Caco-2 (cell line): ENCODE measurements around the gene SSH2. TPM values are rescaled to one million over a fixed set of nuclear protein-coding genes. Genes with fewer than 3 reads are reported as not detected.

ENCODE experiments used
- BruUV-seq: library from RNA; stranded (reverse); fragments of 400-500 nt; replicated peaks from 2 replicates; lab custom pipeline; 2021; lab: Mats Ljungman, UMichigan
- CTCF ChIA-PET: fragments of 300-600 bp; sonication (Branson Sonifier 250); formaldehyde crosslinking; loops from one replicate; lab custom pipeline; 2022; ENCODE audit warnings: antibody characterized with exemption; lab: Charles Lee
- POLR2A ChIA-PET: fragments of 300-600 bp; sonication (Branson Sonifier 250); formaldehyde crosslinking; loops from one replicate; lab custom pipeline; 2022; ENCODE audit warnings: antibody characterized with exemption; lab: Charles Lee
- DNase-seq, 2 experiments: peaks; one replicate each; pipeline versions ENCODE4 v3.0.0 to v3.0.0-alpha.2; 2020 to 2022
- H3K27me3 ChIP-seq: replicated peaks from 2 replicates; pipeline ENCODE4 v1.6.0; 2011; ENCODE audit warnings: low read length; ENCODE audit not compliant: control insufficient read depth, insufficient read depth
- H3K36me3 ChIP-seq: 2 replicates; pipeline ENCODE4 v1.5.1; 2011; ENCODE audit warnings: low read length; ENCODE audit not compliant: control insufficient read depth, insufficient read depth
- H3K4me1 ChIP-seq: fragments of 250-450 bp; sonication (Bioruptor Pico); 2 replicates; pipeline ENCODE4 v1.5.1; 2020; ENCODE audit warnings: mild to moderate bottlenecking
- H3K4me3 ChIP-seq: 2 replicates; pipeline ENCODE4 v1.5.1; 2011; ENCODE audit warnings: low read depth, mild to moderate bottlenecking, control low read depth, low read length
- H3K9me3 ChIP-seq: fragments of 250-450 bp; sonication (Bioruptor Pico); 2 replicates; pipeline ENCODE4 v1.5.1; 2020; ENCODE audit warnings: mild to moderate bottlenecking, moderate library complexity
- H3K27ac Mint-ChIP-seq: one replicate; pipeline ENCODE4 v1.8.0; 2022; ENCODE audit warnings: mixed read lengths; ENCODE audit not compliant: unreplicated experiment
- H3K27me3 Mint-ChIP-seq: one replicate; pipeline ENCODE4 v1.8.0; 2022; ENCODE audit warnings: mixed read lengths; ENCODE audit not compliant: insufficient read depth, unreplicated experiment
- H3K36me3 Mint-ChIP-seq: one replicate; pipeline ENCODE4 v1.8.0; 2022; ENCODE audit warnings: mild to moderate bottlenecking, mixed read lengths; ENCODE audit not compliant: insufficient read depth, unreplicated experiment
- H3K4me1 Mint-ChIP-seq: one replicate; pipeline ENCODE4 v1.8.0; 2022; ENCODE audit warnings: low read depth, mixed read lengths; ENCODE audit not compliant: unreplicated experiment
- H3K4me3 Mint-ChIP-seq: one replicate; pipeline ENCODE4 v1.8.0; 2022; ENCODE audit warnings: mild to moderate bottlenecking, moderate library complexity, mixed read lengths; ENCODE audit not compliant: unreplicated experiment
- H3K9me3 Mint-ChIP-seq: one replicate; pipeline ENCODE4 v1.8.0; 2022; ENCODE audit warnings: mixed read lengths; ENCODE audit not compliant: unreplicated experiment
- intact Hi-C: fragments of 100-400 bp; cut with micrococcal nuclease; formaldehyde crosslinking; loops from one replicate; pipeline ENCODE4 v1.10.0; 2022; ENCODE audit not compliant: unreplicated experiment
- total RNA-seq: library from RNA; stranded (reverse); gene quantifications from 2 replicates; pipeline ENCODE4 v1.2.3, GENCODE V29; 2022
- TF ChIP-seq, protein P1 (sequence below), 2 experiments: fragments of 200-600 bp in 1 of 2; IDR thresholded peaks; 1 replicate in 1 of 2; 2 replicates in 1 of 2; pipeline versions ENCODE4 v1.5.1 to v1.8.0; 2011 to 2022; ENCODE audit warnings: antibody characterized with exemption in 1 of 2, control low read depth in 1 of 2, inconsistent platforms in 1 of 2, low read depth in 1 of 2, low read length in 1 of 2, mild to moderate bottlenecking in 1 of 2, moderate library complexity in 1 of 2; ENCODE audit not compliant: insufficient read depth in 1 of 2, severe bottlenecking in 1 of 2, unreplicated experiment in 1 of 2

Gene SSH2
- total RNA-seq, 1 experiment from 2014 or later: 48.2 TPM

GRCh38 chr17:29746669-29747068 is 183.4 kb downstream of the SSH2 start:
- no TSS peak for BruUV-seq
- H3K4me3 ChIP-seq: no peak overlapping the region
- peaks cover 22% of the 10 kb centered on the region for H3K36me3 Mint-ChIP-seq
- no peak overlapping the region for H3K27ac Mint-ChIP-seq
- no peaks in the 10 kb centered on the region for H3K27me3 ChIP-seq
- CTCF ChIA-PET: interaction anchor here (1.2 kb wide), 1 partner anchor 129 kb away, joined by 4 read pairs; no protein-coding TSS in a partner anchor
- no peaks in the 10 kb centered on the region for H3K9me3 Mint-ChIP-seq
- H3K4me1 Mint-ChIP-seq: no peaks in the 10 kb centered on the region
- POLR2A ChIA-PET: no interaction called here
- DNase-seq: no peak
- H3K27me3 Mint-ChIP-seq: no peaks in the 10 kb centered on the region
- H3K36me3 ChIP-seq: no peaks in the 10 kb centered on the region
- TF ChIP-seq, protein P1, sequence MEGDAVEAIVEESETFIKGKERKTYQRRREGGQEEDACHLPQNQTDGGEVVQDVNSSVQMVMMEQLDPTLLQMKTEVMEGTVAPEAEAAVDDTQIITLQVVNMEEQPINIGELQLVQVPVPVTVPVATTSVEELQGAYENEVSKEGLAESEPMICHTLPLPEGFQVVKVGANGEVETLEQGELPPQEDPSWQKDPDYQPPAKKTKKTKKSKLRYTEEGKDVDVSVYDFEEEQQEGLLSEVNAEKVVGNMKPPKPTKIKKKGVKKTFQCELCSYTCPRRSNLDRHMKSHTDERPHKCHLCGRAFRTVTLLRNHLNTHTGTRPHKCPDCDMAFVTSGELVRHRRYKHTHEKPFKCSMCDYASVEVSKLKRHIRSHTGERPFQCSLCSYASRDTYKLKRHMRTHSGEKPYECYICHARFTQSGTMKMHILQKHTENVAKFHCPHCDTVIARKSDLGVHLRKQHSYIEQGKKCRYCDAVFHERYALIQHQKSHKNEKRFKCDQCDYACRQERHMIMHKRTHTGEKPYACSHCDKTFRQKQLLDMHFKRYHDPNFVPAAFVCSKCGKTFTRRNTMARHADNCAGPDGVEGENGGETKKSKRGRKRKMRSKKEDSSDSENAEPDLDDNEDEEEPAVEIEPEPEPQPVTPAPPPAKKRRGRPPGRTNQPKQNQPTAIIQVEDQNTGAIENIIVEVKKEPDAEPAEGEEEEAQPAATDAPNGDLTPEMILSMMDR (IDR thresholded peaks at IDR 0.05; ENCODE audit: insufficient read depth in 1 of 2, low read depth in 1 of 2, low read length in 1 of 2, severe bottlenecking in 1 of 2, unreplicated experiment in 1 of 2): no peak
- H3K9me3 ChIP-seq: no peaks in the 10 kb centered on the region
- intact Hi-C loops: no loop called here
- H3K4me1 ChIP-seq: peaks cover 11% of the 10 kb centered on the region
- H3K4me3 Mint-ChIP-seq: no peak overlapping the region

DNA sequence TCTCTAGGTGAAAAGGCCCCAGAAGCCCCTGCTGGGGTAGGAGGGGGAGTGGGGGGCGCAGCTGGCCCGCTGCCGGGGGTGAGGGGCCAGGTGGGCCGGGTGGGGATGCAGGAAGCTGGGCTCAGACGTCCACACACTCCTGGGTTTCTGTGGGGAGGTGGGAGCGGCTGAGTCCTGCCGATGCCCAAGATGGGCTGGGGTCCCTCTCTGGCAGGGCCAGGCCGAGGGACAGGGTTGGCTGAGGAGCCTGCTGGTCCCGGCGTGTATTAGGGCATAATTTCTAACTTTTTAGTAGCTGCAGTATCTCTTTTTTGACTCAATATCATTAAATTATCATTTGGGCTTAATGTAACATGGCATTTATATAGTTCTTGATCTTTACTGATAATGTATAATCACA is 185.9 kb downstream of the SSH2 start:
- ChIA-PET CTCF (interaction anchor here (0.6 kb wide), 1 partner anchor 32 kb away, joined by 5 read pairs; no protein-coding TSS in a partner anchor), POLR2A (no interaction called here)
- Mint-ChIP-seq H3K27ac (no peak overlapping the region), H3K36me3 (peaks cover 19% of the 10 kb centered on the region), H3K4me3 (no peak overlapping the region), H3K4me1 (peaks cover 18% of the 10 kb centered on the region), H3K27me3 (no peaks in the 10 kb centered on the region), H3K9me3 (no peaks in the 10 kb centered on the region)
- Histone ChIP-seq H3K9me3 (no peaks in the 10 kb centered on the region), H3K36me3 (no peaks in the 10 kb centered on the region), H3K4me3 (no peak overlapping the region), H3K4me1 (peaks cover 33% of the 10 kb centered on the region), H3K27me3 (no peaks in the 10 kb centered on the region)
- BruUV-seq: no TSS peak
- no peak for DNase-seq
- intact Hi-C loops: loop anchor here (5.0 kb wide), 1 partner anchor 33 kb away; no protein-coding TSS in a partner anchor
- TF ChIP-seq, protein P1 (IDR thresholded peaks at IDR 0.05; ENCODE audit: insufficient read depth in 1 of 2, low read depth in 1 of 2, low read length in 1 of 2, severe bottlenecking in 1 of 2, unreplicated experiment in 1 of 2): no peak

DNA sequence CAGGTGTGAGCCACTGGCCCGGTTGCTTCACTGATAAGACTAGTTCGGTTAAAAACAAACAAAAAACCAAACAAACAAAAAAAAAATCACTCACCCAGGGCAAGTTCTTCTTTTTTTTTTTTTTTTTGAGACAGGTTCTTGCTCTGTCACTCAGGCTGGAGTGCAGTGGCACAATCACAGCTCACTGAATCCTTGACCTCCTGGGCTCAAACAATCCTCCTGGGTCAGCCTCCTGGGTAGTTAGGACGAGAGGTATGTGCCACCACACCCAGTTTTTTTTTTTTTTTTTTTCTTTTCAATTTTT is 187.9 kb downstream of the SSH2 start:
- H3K27ac Mint-ChIP-seq: peak overlapping the region; percentile 61
- peaks cover 18% of the 10 kb centered on the region for H3K4me1 Mint-ChIP-seq
- peaks cover 18% of the 10 kb centered on the region for H3K36me3 Mint-ChIP-seq
- no peaks in the 10 kb centered on the region for H3K9me3 Mint-ChIP-seq
- ChIA-PET CTCF (interaction anchor here (0.6 kb wide), 1 partner anchor 151 kb away, joined by 6 read pairs; no protein-coding TSS in a partner anchor), POLR2A (interaction anchor here (0.6 kb wide), 1 partner anchor 88 kb away, joined by 4 read pairs; no protein-coding TSS in a partner anchor)
- no peaks in the 10 kb centered on the region for H3K27me3 Mint-ChIP-seq
- intact Hi-C loops: loop anchor here (5.0 kb wide), 1 partner anchor 35 kb away; no protein-coding TSS in a partner anchor
- Histone ChIP-seq H3K4me3 (no peak overlapping the region), H3K9me3 (no peaks in the 10 kb centered on the region), H3K4me1 (peaks cover 29% of the 10 kb centered on the region), H3K27me3 (no peaks in the 10 kb centered on the region), H3K36me3 (no peaks in the 10 kb centered on the region)
- DNase-seq: peak in 1 of 2 experiments; percentile 46
- no TSS peak for BruUV-seq
- no peak overlapping the region for H3K4me3 Mint-ChIP-seq
- TF ChIP-seq, protein P1 (IDR thresholded peaks at IDR 0.05; ENCODE audit: insufficient read depth in 1 of 2, low read depth in 1 of 2, low read length in 1 of 2, severe bottlenecking in 1 of 2, unreplicated experiment in 1 of 2): no peak
